HEK293T (cell line): ENCODE measurements around the gene HTR1E.

Experiments used
- BHLHE40 ChIP-seq: fragments of 450-650 bp; IDR thresholded peaks from 2 replicates; pipeline ENCODE4 v1.6.1; 2016; ENCODE audit warnings: mild to moderate bottlenecking, moderate library complexity, borderline replicate concordance
- CTBP1 ChIP-seq: fragments of 450-650 bp; IDR thresholded peaks from 2 replicates; pipeline ENCODE4 v1.6.1; 2016; ENCODE audit warnings: borderline replicate concordance
- FOXA1 ChIP-seq: fragments of 450-650 bp; IDR thresholded peaks from 2 replicates; pipeline ENCODE4 v1.6.1; 2016; ENCODE audit warnings: mild to moderate bottlenecking
- L3MBTL2 ChIP-seq: fragments of 450-650 bp; conservative IDR thresholded peaks from 2 replicates; pipeline ENCODE4 v1.6.1; 2016; ENCODE audit warnings: mild to moderate bottlenecking
- LEF1 ChIP-seq: fragments of 450-650 bp; IDR thresholded peaks from 2 replicates; pipeline ENCODE4 v1.6.1; 2017; ENCODE audit warnings: mild to moderate bottlenecking, borderline replicate concordance
- NFRKB ChIP-seq: fragments of 450-650 bp; IDR thresholded peaks from 2 replicates; pipeline ENCODE4 v1.6.1; 2016; ENCODE audit warnings: mild to moderate bottlenecking, moderate library complexity
- SP1 ChIP-seq: fragments of 450-650 bp; IDR thresholded peaks from 2 replicates; pipeline ENCODE4 v1.6.1; 2017
- ZNF384 ChIP-seq: fragments of 450-650 bp; IDR thresholded peaks from 2 replicates; pipeline ENCODE4 v1.6.1; 2016

DNA sequence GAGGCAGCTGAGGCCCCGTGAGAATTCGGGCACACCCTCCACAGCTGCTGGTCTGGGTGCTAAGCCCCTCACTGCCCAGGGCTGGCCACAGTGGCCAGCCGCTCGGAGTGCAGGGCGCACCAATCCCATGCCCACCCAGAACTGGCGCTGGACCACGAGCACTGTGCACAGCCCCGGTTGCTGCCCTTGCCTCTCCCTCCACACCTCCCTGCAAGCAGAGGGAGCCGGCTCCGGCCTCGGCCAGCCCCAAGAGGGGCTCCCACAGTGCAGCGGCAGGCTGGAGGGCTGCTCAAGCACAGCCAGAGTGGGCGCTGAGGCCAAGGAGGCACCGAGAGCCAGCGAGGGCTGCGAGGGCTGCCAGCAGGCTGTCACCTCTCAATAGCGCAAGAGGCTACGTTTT lies 122.6 kb downstream of the HTR1E start:
- TF ChIP-seq FOXA1 (no peak), CTBP1 (no peak), NFRKB (no peak), L3MBTL2 (no peak), LEF1 (no peak), BHLHE40 (no peak), SP1 (no peak), ZNF384 (no peak)
